Skeletal muscle tissue (tissue), 4 donors: ENCODE measurements around the gene CAPS2. TPM values are rescaled to one million over a fixed set of nuclear protein-coding genes. Genes with fewer than 3 reads are reported as not detected.
A peak's percentile ranks its signal among the peaks of the same experiment; 100 is the strongest.

Experiments used
- H3K27ac ChIP-seq: one replicate; pipeline ENCODE4 v1.7.0; 2013; ENCODE audit warnings: mild to moderate bottlenecking, low read depth, low read length, inconsistent platforms
- H3K27me3 ChIP-seq, 3 donors: one replicate each; pipeline ENCODE4 v1.7.0; 2013; ENCODE audit warnings: low read length in 3 of 3; ENCODE audit not compliant: control insufficient read depth in 3 of 3, insufficient read depth in 3 of 3
- H3K36me3 ChIP-seq, 3 donors: one replicate each; pipeline ENCODE4 v1.7.0; 2013; ENCODE audit warnings: low read length in 3 of 3; ENCODE audit not compliant: control insufficient read depth in 3 of 3, insufficient read depth in 3 of 3
- H3K4me1 ChIP-seq, 3 donors: one replicate each; pipeline ENCODE4 v1.7.0; 2013; ENCODE audit warnings: low read length in 3 of 3, mild to moderate bottlenecking in 3 of 3; ENCODE audit not compliant: control insufficient read depth in 3 of 3, insufficient read depth in 3 of 3
- H3K4me3 ChIP-seq, 3 donors: one replicate each; pipeline ENCODE4 v1.7.0; 2013; ENCODE audit warnings: low read length in 3 of 3
- H3K9ac ChIP-seq, 3 donors: one replicate each; pipeline ENCODE4 v1.7.0; 2013; ENCODE audit warnings: low read length in 3 of 3, mild to moderate bottlenecking in 3 of 3, moderate library complexity in 2 of 3, low read depth in 1 of 3
- H3K9me3 ChIP-seq, 3 donors: one replicate each; pipeline ENCODE4 v1.7.0; 2013; ENCODE audit warnings: low read length in 3 of 3; ENCODE audit not compliant: control insufficient read depth in 3 of 3
- total RNA-seq: library from RNA; depleted of rRNA; stranded (reverse); fragments of >200 nt; gene quantifications from one replicate; pipeline ENCODE4 v1.2.3, GENCODE V29; 2014
- donor health status: Osteomylitis.

The CAPS2 gene
- 6.8 TPM for total RNA-seq

GRCh38 chr12:75329918-75330826 is at the start of gene CAPS2:
TSS of gene CAPS2 (minus strand) at chr12:75330324. CDS start at chr12:75326498, 3,826 bp downstream.
- Histone ChIP-seq H3K4me1 (peaks cover 5 to 8% (median 5%) of the 10 kb centered on the region in 3 donors), H3K36me3 (no peaks in the 10 kb centered on the region), H3K27me3 (no peaks in the 10 kb centered on the region), H3K9ac (peak within 1 kb of the TSS; percentile 29 to 76 (median 73)), H3K9me3 (no peaks in the 10 kb centered on the region), H3K27ac (no peak within 1 kb of the TSS), H3K4me3 (peak within 1 kb of the TSS; percentile 75 to 85 (median 84))

GRCh38 chr12:75378354-75378753 is 48.2 kb upstream of the CAPS2 start:
- Histone ChIP-seq H3K36me3 (no peaks in the 10 kb centered on the region), H3K27me3 (no peaks in the 10 kb centered on the region), H3K9ac (no peak overlapping the region), H3K4me1 (no peaks in the 10 kb centered on the region), H3K4me3 (no peak overlapping the region), H3K27ac (no peak overlapping the region), H3K9me3 (no peaks in the 10 kb centered on the region)

- Histone ChIP-seq H3K4me3 (no peak overlapping the region), H3K4me1 (no peaks in the 10 kb centered on the region), H3K36me3 (peaks cover 0 to 3% (median 0%) of the 10 kb centered on the region in 3 donors), H3K9me3 (no peaks in the 10 kb centered on the region), H3K27me3 (no peaks in the 10 kb centered on the region), H3K9ac (no peak overlapping the region), H3K27ac (no peak overlapping the region)
Observed at GRCh38 chr12:75374971-75375370, 44.8 kb upstream of the CAPS2 start.

GRCh38 chr12:75366629-75367028 is 36.5 kb upstream of the CAPS2 start:
- Histone ChIP-seq H3K36me3 (peaks cover 0 to 3% (median 0%) of the 10 kb centered on the region in 3 donors), H3K27me3 (no peaks in the 10 kb centered on the region), H3K9me3 (no peaks in the 10 kb centered on the region), H3K4me1 (no peaks in the 10 kb centered on the region), H3K4me3 (no peak overlapping the region), H3K9ac (no peak overlapping the region), H3K27ac (no peak overlapping the region)

GRCh38 chr12:75364919-75365318 is 34.8 kb upstream of the CAPS2 start:
- Histone ChIP-seq H3K9me3 (no peaks in the 10 kb centered on the region), H3K27me3 (no peaks in the 10 kb centered on the region), H3K4me1 (no peaks in the 10 kb centered on the region), H3K36me3 (no peaks in the 10 kb centered on the region), H3K4me3 (no peak overlapping the region), H3K27ac (no peak overlapping the region), H3K9ac (no peak overlapping the region)

GRCh38 chr12:75361408-75361807 is 31.3 kb upstream of the CAPS2 start:
- Histone ChIP-seq H3K4me3 (no peak overlapping the region), H3K4me1 (no peaks in the 10 kb centered on the region), H3K9ac (no peak overlapping the region), H3K27ac (no peak overlapping the region), H3K36me3 (no peaks in the 10 kb centered on the region), H3K27me3 (no peaks in the 10 kb centered on the region), H3K9me3 (no peaks in the 10 kb centered on the region)

- Histone ChIP-seq H3K4me3 (no peak overlapping the region), H3K27ac (no peak overlapping the region), H3K36me3 (no peaks in the 10 kb centered on the region), H3K4me1 (no peaks in the 10 kb centered on the region), H3K27me3 (no peaks in the 10 kb centered on the region), H3K9ac (no peak overlapping the region), H3K9me3 (no peaks in the 10 kb centered on the region)
Observed at GRCh38 chr12:75360920-75361319, 30.8 kb upstream of the CAPS2 start.

- Histone ChIP-seq H3K4me3 (no peak overlapping the region), H3K9me3 (peaks cover 0 to 5% (median 0%) of the 10 kb centered on the region in 3 donors), H3K4me1 (no peaks in the 10 kb centered on the region)
Observed at GRCh38 chr12:75354011-75354410, 23.9 kb upstream of the CAPS2 start.

GRCh38 chr12:75350413-75350812 is 20.3 kb upstream of the CAPS2 start:
- Histone ChIP-seq H3K27ac (no peak overlapping the region), H3K4me3 (no peak overlapping the region), H3K9ac (no peak overlapping the region), H3K4me1 (no peaks in the 10 kb centered on the region), H3K36me3 (no peaks in the 10 kb centered on the region), H3K27me3 (no peaks in the 10 kb centered on the region), H3K9me3 (peaks cover 0 to 5% (median 0%) of the 10 kb centered on the region in 3 donors)

More at GRCh38 chr12:75354011-75354410, 23.9 kb upstream of the CAPS2 start:
- Histone ChIP-seq H3K36me3 (no peaks in the 10 kb centered on the region), H3K27ac (no peak overlapping the region), H3K27me3 (no peaks in the 10 kb centered on the region), H3K9ac (no peak overlapping the region)

GRCh38 chr12:75349946-75350345 is 19.8 kb upstream of the CAPS2 start:
- Histone ChIP-seq H3K4me3 (no peak overlapping the region), H3K27ac (no peak overlapping the region), H3K4me1 (no peaks in the 10 kb centered on the region), H3K9ac (no peak overlapping the region), H3K9me3 (peaks cover 0 to 5% (median 0%) of the 10 kb centered on the region in 3 donors), H3K27me3 (no peaks in the 10 kb centered on the region), H3K36me3 (no peaks in the 10 kb centered on the region)
